Fibroblast of skin of abdomen (primary cell): ENCODE measurements around the gene PGM2.

Experiments
- DNase-seq: peaks from one replicate; pipeline ENCODE4 v3.0.0-alpha.2; 2013

Gene PGM2

GRCh38 chr4:37865450-37865849, 39.0 kb downstream of the PGM2 start:
- no peak for DNase-seq

GRCh38 chr4:37867102-37867501, 40.6 kb downstream of the PGM2 start:
- DNase-seq, result no peak

- DNase-seq, result no peak
Measured at GRCh38 chr4:37868238-37868637, 41.8 kb downstream of the PGM2 start.

GRCh38 chr4:37872310-37872988, 46.0 kb downstream of the PGM2 start:
- no peak for DNase-seq

- DNase-seq, result no peak
Measured at GRCh38 chr4:37873386-37873785, 46.9 kb downstream of the PGM2 start.

GRCh38 chr4:37876156-37876555, 49.7 kb downstream of the PGM2 start:
- DNase-seq, result no peak

- no peak for DNase-seq
Measured at GRCh38 chr4:37879365-37879764, 52.9 kb downstream of the PGM2 start.

- DNase-seq, result no peak
Measured at GRCh38 chr4:37881811-37882210, 55.3 kb downstream of the PGM2 start.

GRCh38 chr4:37882665-37883296, 56.3 kb downstream of the PGM2 start:
- no peak for DNase-seq

GRCh38 chr4:37884855-37885487, 58.5 kb downstream of the PGM2 start:
- no peak for DNase-seq

- DNase-seq, result no peak
Measured at GRCh38 chr4:37885496-37885895, 59.0 kb downstream of the PGM2 start.

GRCh38 chr4:37889849-37890800, 63.6 kb downstream of the PGM2 start:
- DNase-seq, result no peak

GRCh38 chr4:37890801-37891259, 64.3 kb downstream of the PGM2 start, which contains the start of gene TBC1D1:
Gene TBC1D1 (plus strand): TSS chr4:37891084. CDS start chr4:37902096, 11,012 bp downstream.
- no peak for DNase-seq

GRCh38 chr4:37891260-37892159, 65.0 kb downstream of the PGM2 start:
- DNase-seq, result no peak

GRCh38 chr4:37892641-37893040, 66.2 kb downstream of the PGM2 start:
- no peak for DNase-seq

- no peak for DNase-seq
Measured at GRCh38 chr4:37893164-37893563, 66.7 kb downstream of the PGM2 start.

GRCh38 chr4:37895271-37895670, 68.8 kb downstream of the PGM2 start:
- DNase-seq, result no peak

- DNase-seq, result no peak
Measured at GRCh38 chr4:37896206-37896860, 69.8 kb downstream of the PGM2 start.

GRCh38 chr4:37902212-37902611, 75.7 kb downstream of the PGM2 start:
- no peak for DNase-seq

GRCh38 chr4:37902738-37903693, 76.5 kb downstream of the PGM2 start:
- DNase-seq, result no peak
